Middle frontal gyrus (tissue), 1 donor: ENCODE data around the gene GFM1.
"Not testable (repeated sequence)": the region's sequence is repeated elsewhere in the genome, so short reads cannot be mapped to it uniquely, and the experiment has no call there.

Source experiments
- DNase-seq: peaks from one replicate; pipeline ENCODE4 v3.0.0-alpha.2; 2015; ENCODE audit warnings: low spot score; ENCODE audit errors: extremely low spot score

The GFM1 gene

DNA sequence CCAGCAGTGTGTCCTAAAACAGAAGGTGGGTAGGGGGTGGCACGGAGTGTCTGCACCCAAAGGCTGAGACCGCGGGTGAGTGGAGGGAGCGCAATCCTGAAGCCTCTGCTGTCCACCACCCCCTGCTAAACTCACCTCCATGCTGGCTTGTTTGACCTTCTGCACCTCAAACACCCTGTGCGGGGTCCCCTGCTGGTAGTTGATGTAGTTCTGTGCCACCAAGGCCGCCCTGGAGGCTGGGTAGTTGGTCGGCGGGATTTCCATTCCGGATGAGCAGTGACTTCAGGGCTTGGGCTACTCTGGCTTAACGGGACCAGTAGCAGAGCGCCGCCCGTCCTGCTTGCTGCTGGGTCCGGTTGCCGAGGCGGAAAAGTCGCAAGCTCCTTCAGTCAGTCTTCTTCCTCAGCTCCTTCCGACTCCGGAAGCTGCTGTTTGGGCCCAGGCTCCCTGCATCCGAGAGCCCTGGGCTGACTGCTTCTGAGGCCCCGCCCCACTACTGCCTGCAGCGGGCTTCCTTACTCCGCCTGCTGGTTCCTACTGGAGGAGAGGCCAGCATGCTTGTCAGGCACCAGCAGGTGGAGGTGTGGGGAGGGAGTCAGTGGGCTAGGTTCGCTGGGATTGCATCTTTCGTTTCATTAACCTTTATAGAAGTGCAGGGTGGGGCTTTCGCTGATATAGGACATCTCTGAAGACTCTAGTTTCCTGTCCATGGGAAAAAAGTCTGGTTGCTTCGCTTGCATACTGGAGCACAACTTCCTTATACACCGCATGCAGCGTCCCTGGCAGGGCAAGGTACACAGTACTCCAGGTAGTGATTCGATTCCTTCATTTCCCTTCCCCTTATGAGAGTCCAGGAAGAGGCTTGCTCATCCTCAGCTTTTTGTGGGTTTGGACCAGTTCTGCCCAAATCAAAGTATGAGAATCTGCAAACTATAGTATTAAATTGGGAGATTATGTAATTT, 28.2 kb downstream of the GFM1 start, which contains the start of gene LXN:
Gene LXN (minus strand): TSS at position 434 of the 962 bp plus-strand sequence. CDS start 170 bp downstream, at position 264.
- no peak for DNase-seq

DNA sequence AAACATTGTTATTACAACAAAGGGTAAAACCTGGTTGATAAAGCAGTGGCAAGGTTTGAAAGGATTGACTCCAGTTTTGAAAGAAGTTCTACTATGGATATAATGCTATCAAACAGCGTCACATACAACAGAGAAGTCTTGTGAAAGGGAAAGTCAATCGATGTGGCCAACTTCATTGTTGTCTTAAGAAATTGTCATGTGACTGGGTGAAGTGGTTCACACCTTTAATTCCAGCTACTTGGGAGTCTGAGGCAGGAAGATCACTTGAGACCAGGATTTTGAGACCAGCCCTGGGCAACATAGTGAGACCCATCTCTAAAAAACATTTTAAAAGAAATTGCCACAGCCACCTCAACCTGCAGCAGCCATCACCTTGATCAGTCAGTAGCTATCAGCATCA, 34.4 kb downstream of the GFM1 start:
- no peak for DNase-seq

DNA sequence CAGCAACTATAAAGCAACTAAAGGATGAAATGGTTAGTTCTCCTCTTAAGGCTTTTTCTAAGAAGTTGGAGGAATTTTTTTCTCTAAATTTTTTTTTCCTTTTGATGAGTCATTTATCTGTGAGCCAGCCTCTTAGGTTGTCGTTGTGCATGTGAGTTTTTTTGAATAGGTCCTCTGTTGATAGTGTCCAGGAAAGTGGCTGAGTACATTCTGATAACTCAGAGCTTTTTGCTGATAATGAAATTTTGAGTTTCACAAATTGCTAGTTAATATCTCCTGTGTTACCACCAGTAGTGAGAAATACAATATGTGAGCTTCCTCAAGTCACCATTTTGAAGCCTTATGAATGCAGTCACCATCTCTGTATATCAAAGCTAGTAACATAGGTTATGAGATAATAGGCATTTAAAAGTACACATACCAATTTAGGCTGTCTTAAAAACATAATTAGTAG, 35.2 kb downstream of the GFM1 start:
- no peak for DNase-seq

DNA sequence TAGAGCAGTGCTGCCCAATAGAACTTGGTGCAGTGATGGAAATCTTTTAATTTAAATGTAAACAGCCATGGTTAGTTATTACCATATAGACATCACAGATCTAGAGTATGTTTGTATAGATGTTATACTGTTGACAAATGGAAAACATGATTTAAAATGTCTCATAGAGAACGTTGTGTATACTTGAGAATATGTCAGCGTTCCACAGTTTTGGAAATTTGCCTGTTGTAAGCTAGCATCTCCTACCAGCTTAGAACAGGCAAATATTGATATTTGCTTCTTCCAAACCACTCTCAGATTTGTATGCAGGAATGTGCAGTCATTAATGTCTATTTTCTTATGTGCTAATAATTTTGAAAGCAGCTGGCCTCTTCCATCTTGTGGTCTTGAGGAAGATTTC, 36.5 kb downstream of the GFM1 start:
- DNase-seq, result no peak

DNA sequence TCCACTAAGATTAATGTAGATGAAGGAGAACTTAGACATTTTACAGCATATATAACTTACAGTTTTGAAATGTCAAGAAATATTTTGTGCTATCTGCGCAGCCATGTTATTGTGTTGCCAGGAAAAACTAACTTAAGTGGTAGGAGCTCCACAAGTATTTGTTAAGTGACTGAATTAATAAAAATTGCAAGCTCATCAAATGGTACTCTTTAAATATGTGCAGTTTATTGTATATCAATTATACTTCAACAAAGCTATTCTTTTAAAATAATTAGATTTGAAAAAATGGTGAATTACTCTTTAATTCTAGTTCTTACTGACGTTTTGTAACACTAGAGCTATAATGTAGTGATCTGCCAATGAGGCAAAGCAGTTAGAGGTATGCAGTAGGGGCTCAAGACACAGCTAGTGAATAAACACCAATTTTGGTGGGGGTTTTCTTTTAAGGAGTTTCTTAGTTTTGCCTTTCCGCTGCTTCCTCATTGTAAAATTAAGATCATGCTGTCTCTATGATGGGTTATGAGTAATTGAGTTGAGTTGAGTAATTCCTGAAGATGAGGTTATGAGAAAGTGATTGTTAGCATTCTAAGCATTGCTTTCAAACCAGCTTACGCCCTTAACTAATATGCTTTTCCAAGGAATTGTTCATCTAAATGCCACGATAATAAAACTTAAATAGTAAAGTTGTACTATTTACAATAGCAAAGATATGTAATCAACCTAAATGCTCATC, 39.1 kb downstream of the GFM1 start:
- no peak for DNase-seq

DNA sequence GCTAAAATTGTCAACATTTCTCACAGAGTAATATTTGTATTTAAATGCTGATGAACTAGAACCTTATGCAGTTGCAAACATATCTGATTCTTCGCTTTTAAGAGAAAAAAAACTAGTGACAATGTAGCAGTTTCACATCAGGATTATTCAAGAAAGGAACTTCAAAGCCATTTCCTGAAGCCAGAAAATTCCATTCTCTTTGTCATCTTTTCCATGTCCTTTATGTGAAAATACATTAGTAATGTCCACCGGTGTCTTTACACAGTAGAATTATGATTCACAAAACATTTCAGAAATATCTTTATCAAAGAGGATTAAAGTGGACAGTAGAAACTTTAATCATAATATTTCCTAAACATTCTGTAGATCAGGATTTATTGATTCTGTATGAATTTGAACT, 40.8 kb downstream of the GFM1 start:
- DNase-seq, result no peak

DNA sequence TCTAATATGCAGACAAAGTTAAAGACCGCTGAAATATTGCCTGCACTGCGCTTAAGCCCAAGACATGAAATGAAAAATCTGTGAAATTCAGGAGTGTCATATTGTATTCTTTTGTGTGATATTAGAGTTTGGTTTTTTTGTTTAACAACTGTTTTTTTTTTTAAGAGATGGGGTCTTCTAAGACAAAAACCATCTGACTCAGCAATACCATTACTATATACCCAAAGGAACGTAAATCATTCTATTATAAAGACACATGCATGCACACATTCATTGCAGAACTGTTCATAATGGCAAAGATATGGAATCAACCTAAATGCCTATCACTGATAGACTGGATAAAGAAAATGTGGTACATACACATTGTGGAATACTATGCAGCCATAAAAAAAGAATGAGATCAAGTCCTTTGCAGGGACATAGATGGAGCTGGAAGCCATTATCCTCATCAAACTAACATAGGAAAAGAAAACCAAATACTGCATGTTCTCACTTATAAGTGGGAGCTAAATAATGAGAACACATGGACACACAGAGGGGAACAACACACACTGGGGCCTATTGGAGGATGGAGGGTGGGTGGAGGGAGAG, 49.6 kb downstream of the GFM1 start:
- DNase-seq, result not testable (repeated sequence)

DNA sequence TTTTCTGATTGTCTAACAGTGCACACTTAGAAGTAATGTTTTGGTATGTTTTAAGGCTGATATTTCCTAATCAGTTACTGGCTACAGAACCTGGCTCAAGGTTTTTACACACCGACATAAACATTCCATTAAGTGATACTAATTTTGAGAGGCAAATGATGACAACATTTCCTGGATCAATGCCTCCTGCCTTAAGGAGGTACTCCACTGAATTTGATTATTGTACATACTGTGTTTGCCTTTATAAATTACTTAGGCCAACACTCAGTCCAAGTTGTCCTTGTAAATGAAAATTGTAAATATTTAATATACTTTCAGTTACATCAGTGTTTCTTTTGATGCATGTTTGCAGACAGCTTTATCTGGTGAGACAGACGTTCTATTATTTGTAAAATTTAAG, 52.3 kb downstream of the GFM1 start:
- no peak for DNase-seq

DNA sequence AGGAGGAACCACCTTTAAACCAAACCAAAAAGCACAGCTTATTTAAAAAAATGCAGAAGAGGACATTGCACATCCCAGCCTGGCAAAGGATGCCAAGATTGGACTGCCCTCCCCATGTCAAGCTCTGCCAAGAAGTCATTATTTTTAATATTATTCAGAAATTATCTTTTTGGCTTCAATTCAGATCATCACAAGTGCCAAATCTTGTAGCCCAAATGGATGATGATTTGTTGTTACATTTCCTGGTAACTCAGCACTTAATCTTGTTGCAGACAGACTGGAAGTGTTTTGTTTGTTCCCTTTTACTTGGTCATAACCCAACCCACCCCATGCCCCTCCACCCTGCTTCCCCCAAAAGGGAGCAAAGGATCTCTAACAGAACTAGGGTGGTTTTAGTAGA, 56.2 kb downstream of the GFM1 start:
- no peak for DNase-seq

DNA sequence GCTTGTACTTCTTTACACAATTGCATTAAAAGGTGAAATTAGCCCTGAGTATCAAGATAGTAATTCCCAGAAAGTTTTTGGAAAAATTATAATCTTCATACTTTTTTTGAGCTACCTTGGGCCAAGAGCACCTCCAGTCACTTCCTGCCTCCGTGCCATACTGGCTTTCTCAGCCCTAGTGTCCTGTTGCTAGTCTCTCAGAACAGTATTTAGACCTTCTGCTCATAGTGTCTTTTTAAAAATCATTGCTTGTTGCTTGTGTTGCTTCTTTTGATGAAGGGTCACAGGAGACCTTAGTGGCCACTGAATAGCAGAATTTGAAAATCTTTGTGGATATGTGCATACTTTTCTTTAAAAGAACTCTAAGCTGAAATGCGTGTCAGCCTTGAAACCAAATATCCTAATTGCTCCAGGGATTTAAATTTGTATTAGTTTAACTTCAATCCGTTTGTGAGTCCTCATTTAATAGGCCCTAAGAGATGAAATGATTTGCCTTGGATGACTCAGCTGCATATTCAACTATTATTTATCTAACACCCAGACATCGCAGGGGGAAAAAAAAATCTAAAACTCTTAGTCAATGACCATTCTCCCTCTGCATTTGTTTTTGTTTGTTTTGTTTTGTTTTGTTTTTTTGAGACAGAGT, 57.2 kb downstream of the GFM1 start:
- no peak for DNase-seq

DNA sequence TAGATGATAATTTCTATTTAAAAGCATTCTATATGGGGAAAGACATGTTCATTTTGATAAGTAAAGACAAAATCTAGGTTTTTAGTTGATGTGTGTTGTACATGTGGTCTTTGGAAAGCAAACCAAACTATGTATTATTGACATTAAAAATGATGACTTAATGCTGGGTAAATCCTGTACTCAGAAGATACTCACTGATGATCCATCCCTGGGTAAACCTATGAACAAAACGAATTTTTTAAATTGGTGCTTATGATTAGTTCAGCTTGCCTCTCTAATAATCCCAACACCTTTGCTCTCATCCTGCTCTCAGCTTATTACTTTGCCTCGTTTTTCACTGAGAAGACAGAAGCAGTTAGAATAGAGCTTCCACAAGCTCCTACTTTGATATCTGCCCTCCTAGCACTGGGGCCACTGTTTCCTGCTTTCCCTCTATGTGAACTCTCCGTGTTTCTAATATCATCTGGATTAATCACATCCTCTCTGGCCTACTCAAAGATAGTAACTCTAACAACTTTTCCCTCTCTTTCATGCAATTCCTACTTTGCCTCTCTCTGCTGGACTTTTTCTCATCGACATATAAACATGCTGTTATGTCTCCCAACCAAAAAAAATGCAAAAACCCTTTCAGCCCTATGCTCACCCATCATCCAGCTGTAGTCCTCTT, 58.6 kb downstream of the GFM1 start:
- no peak for DNase-seq

DNA sequence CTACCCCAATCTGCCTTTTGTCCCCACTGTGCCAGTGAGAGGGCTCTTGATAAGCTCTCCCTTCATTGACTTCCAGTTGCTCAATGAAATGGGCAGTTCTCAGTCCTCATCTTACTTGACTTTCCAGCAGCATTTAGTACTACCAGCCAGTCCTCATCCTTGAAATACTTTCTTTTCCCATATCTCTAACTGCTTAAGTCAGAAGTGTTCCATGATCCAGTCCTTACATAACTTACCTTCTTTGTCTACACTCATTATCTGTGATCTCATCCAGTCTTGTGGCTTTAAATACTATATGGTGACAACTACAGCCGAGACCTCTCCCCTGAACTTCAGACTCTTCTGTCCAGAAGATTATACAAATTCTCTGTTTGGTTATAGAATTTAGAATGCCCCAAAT, 59.2 kb downstream of the GFM1 start:
- no peak for DNase-seq

DNA sequence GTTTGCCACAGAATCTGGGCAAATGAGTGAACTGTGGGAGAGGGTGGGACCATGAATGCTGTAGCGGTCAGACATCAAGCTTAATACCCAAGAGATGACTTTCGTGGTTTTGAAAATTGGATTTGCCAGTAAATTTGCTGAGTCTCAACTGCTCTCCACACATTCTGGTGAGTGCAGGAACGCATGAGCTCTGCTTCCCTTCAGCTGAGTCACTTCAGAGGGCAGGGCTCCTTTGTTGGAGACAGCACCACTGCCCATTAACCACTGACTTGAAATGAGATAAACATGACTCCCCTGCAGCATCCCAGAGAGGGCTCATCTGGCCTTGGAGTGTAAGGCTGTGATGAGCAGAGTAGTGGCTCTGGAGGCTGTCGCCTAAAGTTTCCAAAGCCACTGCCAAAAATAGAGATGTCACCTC, 65.3 kb downstream of the GFM1 start:
- DNase-seq, result no peak

DNA sequence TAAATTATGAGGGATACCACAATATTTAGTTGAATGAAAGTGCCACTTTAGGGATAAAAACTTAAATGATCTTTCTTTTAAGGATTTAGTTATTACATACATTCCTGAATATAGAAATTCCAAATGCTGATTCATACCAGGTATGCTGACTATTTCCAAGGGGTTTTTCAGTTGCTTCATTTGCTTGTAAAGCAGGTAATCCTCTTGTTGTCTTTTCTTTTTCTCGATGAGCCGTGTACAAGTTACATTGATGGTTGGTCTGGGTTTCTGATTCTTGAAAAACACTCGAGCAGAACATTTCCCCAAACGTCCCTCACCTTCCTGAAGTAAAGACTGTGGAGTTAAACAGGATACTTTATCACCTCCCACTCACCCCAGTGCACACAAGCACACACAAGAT, 66.3 kb downstream of the GFM1 start:
- no peak for DNase-seq

DNA sequence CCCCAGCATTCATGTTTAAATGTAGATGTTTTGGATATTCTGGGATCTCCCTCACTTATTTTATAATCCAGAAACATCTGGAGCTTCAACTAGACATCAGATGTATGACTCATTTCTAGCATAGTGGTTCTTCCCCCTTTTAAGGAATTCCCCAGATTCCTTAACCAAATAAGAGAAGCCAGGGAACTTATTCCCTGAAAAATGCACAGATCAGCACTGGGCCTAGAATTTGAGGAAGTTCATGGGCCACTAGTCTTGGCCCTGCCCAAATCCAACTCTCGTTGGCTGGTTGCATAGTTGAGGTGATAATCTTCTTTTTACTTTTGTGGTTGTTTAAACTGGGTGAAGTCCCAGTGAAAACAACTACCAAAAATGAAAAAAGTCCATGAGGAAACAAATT, 67.6 kb downstream of the GFM1 start:
- no peak for DNase-seq

DNA sequence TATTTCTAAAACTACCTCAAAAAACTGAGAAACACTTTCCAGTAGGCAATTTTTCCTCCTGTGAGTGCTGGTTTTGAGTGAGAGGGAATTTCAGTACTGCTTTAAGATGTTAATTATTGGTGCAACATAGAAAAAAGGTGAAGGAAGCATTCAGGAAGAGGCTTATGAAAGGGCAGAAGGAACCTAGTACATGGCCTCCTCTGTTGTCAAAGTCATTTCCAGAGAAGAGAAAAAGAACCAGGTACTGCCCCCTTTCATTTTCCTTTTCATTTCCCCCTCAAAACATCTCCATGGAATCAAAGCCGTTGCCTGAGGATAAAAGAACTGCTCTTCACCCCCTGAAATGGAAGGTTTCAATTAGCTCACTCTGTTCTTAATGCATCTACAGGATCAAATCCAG, 68.1 kb downstream of the GFM1 start:
- no peak for DNase-seq

DNA sequence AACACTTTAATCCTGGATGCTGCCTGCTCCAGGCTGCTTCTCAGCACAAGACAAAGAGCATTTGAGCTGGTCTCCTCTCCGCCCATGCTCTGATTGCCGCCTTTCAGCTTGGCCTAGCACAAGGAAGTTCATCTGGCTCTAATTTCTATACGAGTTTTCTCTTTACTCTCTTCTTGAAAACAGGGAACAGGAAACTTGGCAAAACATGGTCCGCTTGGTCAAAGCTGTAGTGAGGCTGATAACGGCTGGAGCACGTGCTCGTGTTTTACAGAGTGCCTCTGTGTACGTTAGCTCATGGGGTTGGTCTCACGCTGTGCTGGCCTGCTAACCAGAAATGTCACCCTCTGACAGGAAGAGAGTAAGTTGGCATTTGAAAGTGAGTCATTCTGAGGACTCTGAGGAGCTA, 68.8 kb downstream of the GFM1 start:
- DNase-seq, result no peak

DNA sequence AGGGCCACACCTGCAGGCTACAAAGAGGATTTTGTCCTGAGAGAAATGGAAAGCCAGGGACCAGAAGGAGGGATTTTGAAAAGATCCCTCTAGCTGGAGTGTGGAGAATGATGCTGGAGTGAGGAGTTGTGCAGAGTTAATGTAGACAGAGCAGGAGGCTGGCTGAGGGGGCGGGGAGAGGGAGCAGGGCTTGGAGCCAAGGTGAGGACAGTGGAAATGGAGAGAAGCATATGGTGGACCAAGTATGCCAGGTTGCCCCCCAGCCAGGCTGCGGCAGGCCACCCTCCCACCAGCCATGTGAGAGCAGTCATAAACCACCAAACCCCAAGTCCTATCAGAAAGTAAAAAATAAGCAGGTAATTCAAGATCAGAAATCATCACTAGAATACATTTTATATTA, 73.2 kb downstream of the GFM1 start:
- DNase-seq, result no peak

DNA sequence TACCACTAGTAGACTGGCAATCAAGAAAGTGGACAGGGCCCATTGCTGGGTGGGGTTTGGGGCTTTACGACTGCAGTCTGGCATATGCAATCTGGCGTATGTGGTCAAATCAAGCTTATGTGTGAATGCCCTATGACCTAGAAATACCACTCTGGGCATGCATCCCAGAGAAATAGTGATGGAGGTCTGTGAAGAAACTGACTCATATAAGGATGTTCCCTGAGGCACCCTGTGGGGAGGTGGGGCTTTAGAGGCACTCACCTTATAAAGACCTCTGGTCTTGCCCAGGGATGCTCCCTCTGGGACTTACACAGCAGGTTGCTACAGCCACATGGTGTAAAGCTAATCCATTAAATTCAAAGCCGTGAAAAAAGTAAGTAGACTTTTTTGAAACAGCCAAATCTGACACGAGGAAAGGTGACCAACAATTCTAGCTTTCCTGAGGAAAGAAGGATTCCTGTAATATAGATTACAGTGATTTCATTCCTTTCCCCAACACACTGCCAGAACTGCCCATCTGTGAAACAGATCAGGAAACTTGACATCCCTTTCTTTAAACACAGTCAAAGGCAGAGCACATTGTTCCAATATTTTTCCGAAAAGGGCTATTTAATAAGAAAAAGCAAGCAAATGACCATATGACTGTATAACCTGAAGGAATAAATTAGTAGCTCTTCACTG, 74.3 kb downstream of the GFM1 start:
- DNase-seq, result no peak

DNA sequence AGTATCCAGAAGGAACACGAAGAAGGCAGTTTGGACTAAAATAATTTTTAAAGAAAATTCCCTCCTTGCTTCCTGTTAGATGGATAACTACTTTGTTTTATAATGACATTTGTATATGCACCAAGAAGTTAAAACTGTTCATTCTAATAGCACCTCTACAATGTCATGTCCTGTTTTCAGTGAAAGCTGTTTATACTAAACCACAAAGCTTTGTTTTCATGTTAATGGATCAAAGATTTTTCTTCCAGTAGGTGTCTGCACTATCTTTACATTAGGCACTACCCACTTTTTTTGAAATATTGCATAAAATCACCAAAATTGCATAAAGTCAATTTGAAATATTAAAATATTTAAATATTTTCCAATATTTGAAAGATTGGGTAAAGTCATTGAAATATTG, 77.8 kb downstream of the GFM1 start:
- no peak for DNase-seq
